ENCODE results near the gene RNPEP. TPM values are rescaled to one million over a fixed set of nuclear protein-coding genes. Genes with fewer than 3 reads are reported as not detected.

Gene RNPEP
- total RNA-seq, 3 donors from 2014 or later: 71.5 to 151 (median 132) TPM

- intact Hi-C loops (cut with DNase I, micrococcal nuclease): no loop called here
- no peak for TF ChIP-seq CTCF (IDR thresholded peaks at IDR 0.05)
- Histone ChIP-seq H3K9me3 (no peaks in the 10 kb centered on the region), H3K36me3 (ENCODE audit: low read depth) (no peaks in the 10 kb centered on the region), H3K4me3 (no peak overlapping the region), H3K4me1 (ENCODE audit: low read depth) (peaks cover 14% of the 10 kb centered on the region)
- ATAC-seq (peak; percentile 94), DNase-seq (peak; percentile 91 to 95 (median 94))
Measured at GRCh38 chr1:202034683-202035462, 52.4 kb downstream of the RNPEP start.

GRCh38 chr1:202036595-202037387, 54.3 kb downstream of the RNPEP start:
- Histone ChIP-seq H3K36me3 (ENCODE audit: low read depth) (no peaks in the 10 kb centered on the region), H3K9me3 (no peaks in the 10 kb centered on the region), H3K4me1 (ENCODE audit: low read depth) (peaks cover 14% of the 10 kb centered on the region), H3K4me3 (no peak overlapping the region)
- intact Hi-C loops (cut with DNase I, micrococcal nuclease): no loop called here
- ATAC-seq (no peak), DNase-seq (no peak)
- no peak for TF ChIP-seq CTCF (IDR thresholded peaks at IDR 0.05)

GRCh38 chr1:202037706-202038296, 55.4 kb downstream of the RNPEP start:
- no peaks in the 10 kb centered on the region for H3K9me3 ChIP-seq
- no peak overlapping the region for H3K4me3 ChIP-seq
- TF ChIP-seq CTCF (IDR thresholded peaks at IDR 0.05): no peak
- intact Hi-C loops (cut with DNase I, micrococcal nuclease): no loop called here
- ATAC-seq (no peak), DNase-seq (no peak)
- H3K36me3 ChIP-seq (ENCODE audit: low read depth): no peaks in the 10 kb centered on the region
- H3K4me1 ChIP-seq (ENCODE audit: low read depth): peaks cover 14% of the 10 kb centered on the region

- peaks cover 19% of the 10 kb centered on the region for H3K4me1 ChIP-seq (ENCODE audit: low read depth)
- TF ChIP-seq CTCF (IDR thresholded peaks at IDR 0.05): no peak
- no peaks in the 10 kb centered on the region for H3K9me3 ChIP-seq
- H3K36me3 ChIP-seq (ENCODE audit: low read depth): no peaks in the 10 kb centered on the region
- no peak for ATAC-seq
- no peak overlapping the region for H3K4me3 ChIP-seq
- DNase-seq: no peak
- intact Hi-C loops (cut with DNase I, micrococcal nuclease): no loop called here
Measured at GRCh38 chr1:202038688-202039346, 56.4 kb downstream of the RNPEP start.

- intact Hi-C loops (cut with DNase I, micrococcal nuclease): no loop called here
- no peak for TF ChIP-seq CTCF (IDR thresholded peaks at IDR 0.05)
- H3K36me3 ChIP-seq (ENCODE audit: low read depth): no peaks in the 10 kb centered on the region
- H3K4me3 ChIP-seq: no peak overlapping the region
- ATAC-seq (peak; percentile 27), DNase-seq (peak in 1 of 3 donors; percentile 35)
- H3K4me1 ChIP-seq (ENCODE audit: low read depth): peaks cover 44% of the 10 kb centered on the region
- no peaks in the 10 kb centered on the region for H3K9me3 ChIP-seq
Measured at GRCh38 chr1:202045705-202046104, 63.3 kb downstream of the RNPEP start.

All from mucosa of descending colon (tissue), 3 donors.